GM21825 (cell line): Measurements from ENCODE around the gene SHISAL1.

Experiments used
- ATAC-seq: cut with Tn5 transposase; IDR thresholded peaks from one replicate; pipeline ENCODE4 v1.9.1; 2021; ENCODE audit warnings: mild to moderate bottlenecking, moderate library complexity; ENCODE audit not compliant: unreplicated experiment

Gene SHISAL1

DNA sequence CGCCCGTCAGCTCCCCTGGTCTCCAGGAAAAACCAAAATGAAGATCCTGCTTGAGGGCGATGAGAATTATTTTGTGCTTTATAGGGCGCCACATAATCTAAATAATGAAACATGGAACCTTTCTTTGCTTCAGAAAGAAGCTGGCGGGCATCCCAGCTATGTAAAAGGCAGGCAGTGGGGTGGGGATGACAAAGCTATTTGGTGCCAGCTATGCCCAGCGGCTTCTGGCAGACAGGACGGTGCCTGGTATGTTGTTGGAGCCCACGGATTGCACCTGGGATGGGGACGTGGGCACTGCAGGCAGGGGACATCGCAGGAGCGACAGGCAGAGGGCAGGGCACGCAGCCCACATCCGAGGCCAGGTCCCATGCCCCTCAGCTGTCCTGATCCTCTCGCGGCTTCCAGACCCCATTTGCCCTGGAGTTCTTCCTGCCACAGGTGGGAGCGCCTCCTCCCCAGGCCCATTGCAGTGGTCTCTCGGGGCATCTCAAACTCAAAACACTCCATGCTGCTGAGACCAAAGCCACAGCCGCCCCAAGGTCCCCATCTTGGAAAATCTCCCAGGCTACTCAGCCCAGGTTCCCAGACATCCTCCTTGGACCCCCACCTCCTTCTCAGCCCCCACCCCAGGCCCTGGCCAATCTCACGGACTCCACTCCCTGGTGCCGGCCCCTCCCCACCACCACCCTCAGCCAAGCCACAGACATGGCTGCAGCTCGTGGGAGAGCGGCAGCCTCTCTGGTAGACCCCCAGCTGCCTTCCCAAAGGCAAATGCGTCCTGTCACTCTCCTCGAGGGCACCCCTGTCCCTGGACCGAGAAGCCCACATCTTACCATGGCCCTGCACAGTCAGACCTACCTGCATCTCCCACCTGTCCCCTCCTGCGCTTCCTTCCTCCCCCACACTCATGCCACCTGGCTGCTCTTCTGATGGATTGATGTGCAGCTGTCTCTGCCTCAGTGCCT lies 45.7 kb downstream of the SHISAL1 start:
- ATAC-seq, result no peak

DNA sequence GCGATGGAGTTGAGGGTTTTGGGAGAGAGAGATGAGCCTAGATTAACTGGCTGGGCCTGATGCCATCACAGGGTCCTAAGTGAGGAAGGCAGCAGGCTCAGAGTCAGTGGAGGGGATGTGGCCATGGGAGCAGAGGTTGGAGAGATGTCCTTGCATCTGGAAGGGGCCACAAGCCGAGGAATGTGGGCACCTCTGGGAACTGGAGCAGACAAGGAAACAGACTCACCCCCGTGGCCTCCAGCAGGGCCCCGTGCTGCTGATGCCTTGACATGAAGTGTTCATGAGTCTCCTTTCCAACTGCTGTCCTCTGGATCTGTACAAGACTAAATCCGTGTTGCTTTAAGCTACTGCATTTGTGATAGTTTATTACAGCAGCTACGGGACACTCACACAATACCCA lies 49.2 kb downstream of the SHISAL1 start:
- ATAC-seq, result no peak

GRCh38 chr22:44261861-44262595 lies 50.7 kb downstream of the SHISAL1 start:
- ATAC-seq, result no peak

DNA sequence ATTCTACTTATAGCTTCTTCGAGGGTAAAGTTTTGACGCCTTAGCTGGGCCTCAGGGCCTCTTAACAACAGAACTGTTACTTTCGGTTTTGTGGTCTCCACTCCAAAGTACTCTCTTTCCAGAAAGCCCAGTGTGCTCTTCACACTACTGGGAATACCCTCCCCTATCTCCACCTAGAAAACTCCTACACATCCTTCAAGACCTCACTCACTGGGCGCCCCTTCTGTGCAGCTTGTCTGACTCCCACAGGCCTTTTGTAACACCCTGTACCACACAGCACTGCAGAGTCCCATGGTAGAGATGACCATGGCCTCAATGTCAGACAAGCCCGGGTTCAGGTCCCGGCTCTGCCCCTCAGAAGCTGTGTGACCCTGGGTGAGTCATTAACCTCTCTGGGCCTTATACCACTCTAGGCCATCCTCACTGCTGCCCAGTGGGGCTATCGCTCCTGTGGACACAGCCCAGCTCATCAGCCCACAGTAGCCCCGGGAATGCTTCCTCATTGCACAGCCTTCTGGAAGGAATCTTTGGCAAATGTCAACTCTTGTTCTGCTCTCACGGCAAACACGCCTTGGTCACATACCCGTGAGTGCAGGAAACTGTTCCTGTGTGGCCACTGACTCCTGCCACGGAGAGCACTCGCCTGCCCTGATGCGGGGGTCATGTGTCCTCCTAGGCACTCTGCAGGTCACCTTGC lies 51.4 kb downstream of the SHISAL1 start:
- no peak for ATAC-seq

DNA sequence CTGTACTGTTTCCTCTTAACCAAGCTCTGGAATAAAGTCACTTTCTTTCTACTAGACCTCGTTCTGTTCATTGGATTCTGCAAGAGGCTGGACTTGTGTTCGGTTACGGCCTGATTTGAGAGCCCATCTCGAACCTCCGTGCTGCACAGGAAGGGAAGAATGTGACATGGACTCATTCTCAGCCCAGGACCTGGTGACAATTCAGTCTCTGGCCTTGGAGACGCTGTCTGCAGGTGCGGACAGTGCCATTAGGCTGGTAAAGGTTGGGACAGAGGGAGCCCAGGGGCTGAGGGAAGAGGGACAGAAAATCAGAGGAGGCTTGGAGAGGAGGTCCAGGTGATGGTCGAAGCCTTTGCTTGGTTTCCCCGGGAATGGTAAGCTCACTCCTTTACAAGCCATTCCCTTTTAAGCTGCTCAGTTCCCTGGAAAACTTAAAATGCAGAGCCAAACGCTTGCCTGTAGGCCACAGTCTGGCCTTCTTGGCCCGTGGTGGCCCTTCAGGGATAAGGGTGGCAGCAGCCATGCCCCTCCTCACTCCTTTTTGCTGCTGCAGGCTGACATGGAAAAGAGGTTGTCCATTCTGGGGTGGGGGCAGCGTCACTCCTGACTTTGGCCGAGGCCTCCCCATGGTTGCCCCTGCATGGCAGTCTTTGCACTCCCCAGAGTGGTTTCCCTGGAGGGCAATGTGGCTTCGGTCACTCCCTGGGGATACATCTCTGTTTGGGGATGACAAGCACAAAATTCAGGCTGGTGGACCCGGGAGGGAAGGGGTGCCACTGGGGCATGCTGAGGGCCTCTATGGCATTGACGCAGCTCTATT lies 52.3 kb downstream of the SHISAL1 start:
- ATAC-seq, result no peak

GRCh38 chr22:44259366-44260215 lies 53.2 kb downstream of the SHISAL1 start:
- no peak for ATAC-seq

DNA sequence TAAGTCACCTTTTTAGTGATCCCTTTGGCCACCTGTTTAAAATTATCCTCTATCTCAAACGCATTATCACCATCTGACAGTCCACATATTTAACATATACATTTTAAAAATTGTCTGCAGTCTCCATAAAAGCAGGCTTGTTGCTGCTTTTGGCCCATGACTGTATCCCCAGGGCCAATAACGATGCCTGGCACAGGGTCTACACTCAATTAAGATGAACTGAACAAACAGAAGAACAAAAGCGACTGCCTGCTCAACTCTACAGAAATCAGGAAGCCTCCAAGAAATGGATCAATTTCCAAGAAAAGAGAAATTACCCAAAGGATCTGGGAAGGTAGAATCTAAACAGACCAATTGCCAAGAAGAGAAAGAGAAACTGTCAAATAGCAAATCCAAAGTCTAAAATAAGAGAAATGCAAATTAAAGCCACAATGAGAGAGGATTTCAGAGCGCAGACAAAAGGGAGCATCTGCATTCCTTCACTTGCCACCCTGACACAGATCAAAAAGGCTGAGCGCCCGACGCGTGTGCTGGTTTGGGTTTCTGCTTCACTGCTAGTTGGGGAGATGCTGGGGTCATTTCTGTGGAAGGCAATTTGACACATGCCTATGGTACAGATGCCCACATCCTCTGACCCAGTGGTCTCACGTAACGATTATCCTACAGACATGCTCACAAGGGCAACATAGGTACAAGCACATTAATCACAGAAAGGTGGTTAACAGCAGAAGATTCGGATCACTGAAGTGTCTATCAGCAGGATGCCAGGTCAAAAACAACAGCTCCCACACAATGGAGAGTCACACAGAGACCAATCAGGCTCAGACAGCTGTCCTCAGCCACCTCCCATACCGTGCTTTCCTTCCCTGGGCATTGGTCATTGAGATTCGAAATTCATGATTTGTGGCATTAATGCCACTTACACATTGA lies 55.9 kb downstream of the SHISAL1 start:
- no peak for ATAC-seq

- no peak for ATAC-seq
These were observed 56.7 kb downstream of the SHISAL1 start for GRCh38 chr22:44256085-44256484.

DNA sequence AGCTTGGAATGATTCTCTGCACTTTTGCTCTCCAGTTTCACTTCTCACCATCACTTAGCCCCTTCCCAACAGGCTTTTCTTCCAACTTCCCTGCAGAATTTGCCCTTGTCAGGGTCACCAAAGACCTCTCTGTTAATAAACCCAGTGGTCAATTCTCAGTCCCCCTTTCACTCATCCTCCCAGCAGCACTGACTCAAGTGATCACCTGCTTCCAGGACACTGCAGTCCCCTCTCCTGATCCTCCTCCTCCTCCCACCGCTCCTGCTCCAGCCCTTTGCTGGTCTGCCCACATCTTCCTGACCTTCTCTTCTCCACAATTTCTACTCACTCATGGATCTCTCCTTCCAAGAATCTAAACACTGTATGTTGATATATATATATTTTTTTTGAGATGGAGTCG lies 57.9 kb downstream of the SHISAL1 start:
- ATAC-seq, result no peak

GRCh38 chr22:44249376-44250147 lies 63.2 kb downstream of the SHISAL1 start:
- ATAC-seq, result no peak

- ATAC-seq, result no peak
These were observed 63.8 kb downstream of the SHISAL1 start for GRCh38 chr22:44248926-44249325.

GRCh38 chr22:44247923-44248892 lies 64.5 kb downstream of the SHISAL1 start:
- ATAC-seq, result no peak

DNA sequence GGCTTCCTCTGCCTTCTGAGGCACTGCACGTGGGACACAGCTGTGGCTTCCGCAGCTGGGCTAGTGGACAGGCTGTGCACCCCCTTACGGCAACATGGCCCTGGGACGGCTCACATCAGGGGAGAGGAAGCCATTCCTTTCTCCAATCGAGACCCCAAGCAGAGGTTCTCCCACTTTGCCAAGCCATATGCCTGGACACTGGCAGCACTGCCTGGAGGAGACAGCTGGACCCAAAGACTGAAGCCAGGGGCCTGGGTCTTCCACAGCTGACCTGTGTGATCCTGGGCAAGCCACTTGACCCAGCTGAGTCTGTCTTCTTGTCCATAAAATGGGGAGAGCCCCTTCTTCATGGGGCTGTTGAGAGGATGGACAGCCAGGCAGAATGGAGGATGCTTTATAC lies 65.4 kb downstream of the SHISAL1 start:
- ATAC-seq, result no peak

GRCh38 chr22:44246615-44247326 lies 66.0 kb downstream of the SHISAL1 start:
- ATAC-seq, result no peak

DNA sequence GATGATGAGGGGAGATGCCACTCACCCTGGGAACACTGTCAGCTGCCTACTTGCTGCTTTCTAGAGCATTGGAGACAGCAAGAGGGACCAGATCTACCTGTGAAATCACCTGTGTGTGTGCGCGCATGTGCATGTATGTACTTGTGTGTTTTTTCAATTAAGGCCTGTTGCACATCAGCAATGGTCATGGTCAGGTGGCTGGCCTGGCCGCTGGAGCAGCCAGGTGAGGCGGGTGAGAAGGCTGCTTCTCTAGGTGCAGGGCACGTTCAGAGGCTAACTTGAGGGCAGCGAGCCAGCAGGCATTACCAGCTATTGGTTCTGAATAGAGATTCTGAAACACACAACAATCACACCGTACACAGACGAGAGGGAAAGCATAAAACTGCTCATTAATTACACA lies 66.9 kb downstream of the SHISAL1 start:
- no peak for ATAC-seq

GRCh38 chr22:44245438-44245837 lies 67.3 kb downstream of the SHISAL1 start:
- ATAC-seq, result no peak
